HUES6 (cell line): Measurements from ENCODE around the gene GALR3.

Source experiments
- H3K27ac ChIP-seq: 2 replicates; pipeline ENCODE4 v1.7.0; 2013; ENCODE audit warnings: low read depth, mild to moderate bottlenecking, low read length, inconsistent platforms
- H3K27me3 ChIP-seq: 2 replicates; pipeline ENCODE4 v1.6.1; 2013; ENCODE audit warnings: low read length; ENCODE audit not compliant: control insufficient read depth, insufficient read depth
- H3K36me3 ChIP-seq: 2 replicates; pipeline ENCODE4 v1.6.1; 2013; ENCODE audit warnings: low read length; ENCODE audit not compliant: control insufficient read depth, insufficient read depth
- H3K4me1 ChIP-seq: 2 replicates; pipeline ENCODE4 v1.6.1; 2013; ENCODE audit warnings: low read length; ENCODE audit not compliant: control insufficient read depth, insufficient read depth
- H3K4me3 ChIP-seq: 2 replicates; pipeline ENCODE4 v1.5.1; 2013; ENCODE audit warnings: low read depth, low read length
- H3K9ac ChIP-seq: one replicate; pipeline ENCODE4 v1.6.1; 2013; ENCODE audit warnings: mild to moderate bottlenecking, low read length
- H3K9me3 ChIP-seq: 2 replicates; pipeline ENCODE4 v1.6.1; 2013; ENCODE audit warnings: low read depth, low read length; ENCODE audit not compliant: control insufficient read depth, insufficient read depth

GALR3 gene, protein sequence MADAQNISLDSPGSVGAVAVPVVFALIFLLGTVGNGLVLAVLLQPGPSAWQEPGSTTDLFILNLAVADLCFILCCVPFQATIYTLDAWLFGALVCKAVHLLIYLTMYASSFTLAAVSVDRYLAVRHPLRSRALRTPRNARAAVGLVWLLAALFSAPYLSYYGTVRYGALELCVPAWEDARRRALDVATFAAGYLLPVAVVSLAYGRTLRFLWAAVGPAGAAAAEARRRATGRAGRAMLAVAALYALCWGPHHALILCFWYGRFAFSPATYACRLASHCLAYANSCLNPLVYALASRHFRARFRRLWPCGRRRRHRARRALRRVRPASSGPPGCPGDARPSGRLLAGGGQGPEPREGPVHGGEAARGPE

DNA sequence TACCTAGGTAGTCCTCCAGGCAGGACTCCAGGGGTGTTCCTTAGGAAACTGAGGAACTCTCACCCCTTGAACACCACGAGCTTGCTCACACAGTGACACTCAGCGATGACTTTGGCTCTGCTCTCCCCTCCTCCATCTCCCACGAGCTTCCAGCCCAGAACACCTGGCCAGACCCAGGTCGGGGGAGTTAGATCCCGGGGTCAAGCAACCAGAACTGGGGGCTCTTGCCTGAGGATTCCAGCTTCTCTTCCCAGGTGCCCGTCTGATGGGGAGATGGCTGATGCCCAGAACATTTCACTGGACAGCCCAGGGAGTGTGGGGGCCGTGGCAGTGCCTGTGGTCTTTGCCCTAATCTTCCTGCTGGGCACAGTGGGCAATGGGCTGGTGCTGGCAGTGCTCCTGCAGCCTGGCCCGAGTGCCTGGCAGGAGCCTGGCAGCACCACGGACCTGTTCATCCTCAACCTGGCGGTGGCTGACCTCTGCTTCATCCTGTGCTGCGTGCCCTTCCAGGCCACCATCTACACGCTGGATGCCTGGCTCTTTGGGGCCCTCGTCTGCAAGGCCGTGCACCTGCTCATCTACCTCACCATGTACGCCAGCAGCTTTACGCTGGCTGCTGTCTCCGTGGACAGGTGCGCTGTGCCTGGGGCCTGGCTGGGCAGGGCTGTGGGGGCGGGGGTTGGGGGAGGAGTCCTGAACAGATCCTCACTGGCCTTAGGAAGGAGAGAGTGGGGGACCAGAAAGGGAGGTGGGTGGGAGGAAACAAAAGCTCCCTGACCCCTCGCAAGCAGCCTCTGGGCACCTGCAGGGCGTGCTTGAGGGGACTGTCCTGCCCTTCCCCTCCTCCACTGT is at the start of gene GALR3:
Gene GALR3, plus strand, starts transcription at position 249 of the 852 bp plus-strand sequence. Its CDS starts 25 bp downstream, at position 274.
- peaks cover 62% of the 10 kb centered on the region for H3K27me3 ChIP-seq
- H3K27ac ChIP-seq, result no peak within 1 kb of the TSS
- peak within 1 kb of the TSS; percentile 64 for H3K4me3 ChIP-seq
- H3K36me3 ChIP-seq, result no peaks in the 10 kb centered on the region
- no peak within 1 kb of the TSS for H3K9ac ChIP-seq
- H3K9me3 ChIP-seq, result no peaks in the 10 kb centered on the region
- peaks cover 27% of the 10 kb centered on the region for H3K4me1 ChIP-seq

DNA sequence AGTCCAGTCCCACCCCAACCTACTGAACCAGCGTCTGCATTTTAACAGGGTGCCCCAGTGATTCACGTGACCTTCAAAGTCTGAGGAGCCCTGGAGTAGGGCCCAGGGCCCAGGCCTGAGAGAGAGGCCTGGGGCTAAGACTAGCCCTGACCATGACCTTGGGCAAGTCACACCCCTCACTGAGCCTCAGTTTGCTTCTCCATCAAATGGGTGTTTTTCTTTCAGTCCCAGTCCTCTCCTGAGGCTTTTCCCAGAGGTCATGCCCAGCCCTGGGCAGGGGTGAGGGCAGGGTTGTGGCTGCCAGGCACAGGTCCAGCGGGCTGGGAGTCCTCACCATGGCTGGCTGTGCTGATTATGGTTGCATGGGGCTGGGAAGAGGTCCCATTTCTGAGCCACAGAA is 48.5 kb upstream of the GALR3 start:
- no peaks in the 10 kb centered on the region for H3K27me3 ChIP-seq
- no peak overlapping the region for H3K27ac ChIP-seq
- no peaks in the 10 kb centered on the region for H3K9me3 ChIP-seq
- no peak overlapping the region for H3K4me3 ChIP-seq
- no peak overlapping the region for H3K9ac ChIP-seq
- H3K36me3 ChIP-seq, result peaks cover 38% of the 10 kb centered on the region
- peaks cover 3% of the 10 kb centered on the region; the same call in 1 of the 2 replicates for H3K4me1 ChIP-seq

DNA sequence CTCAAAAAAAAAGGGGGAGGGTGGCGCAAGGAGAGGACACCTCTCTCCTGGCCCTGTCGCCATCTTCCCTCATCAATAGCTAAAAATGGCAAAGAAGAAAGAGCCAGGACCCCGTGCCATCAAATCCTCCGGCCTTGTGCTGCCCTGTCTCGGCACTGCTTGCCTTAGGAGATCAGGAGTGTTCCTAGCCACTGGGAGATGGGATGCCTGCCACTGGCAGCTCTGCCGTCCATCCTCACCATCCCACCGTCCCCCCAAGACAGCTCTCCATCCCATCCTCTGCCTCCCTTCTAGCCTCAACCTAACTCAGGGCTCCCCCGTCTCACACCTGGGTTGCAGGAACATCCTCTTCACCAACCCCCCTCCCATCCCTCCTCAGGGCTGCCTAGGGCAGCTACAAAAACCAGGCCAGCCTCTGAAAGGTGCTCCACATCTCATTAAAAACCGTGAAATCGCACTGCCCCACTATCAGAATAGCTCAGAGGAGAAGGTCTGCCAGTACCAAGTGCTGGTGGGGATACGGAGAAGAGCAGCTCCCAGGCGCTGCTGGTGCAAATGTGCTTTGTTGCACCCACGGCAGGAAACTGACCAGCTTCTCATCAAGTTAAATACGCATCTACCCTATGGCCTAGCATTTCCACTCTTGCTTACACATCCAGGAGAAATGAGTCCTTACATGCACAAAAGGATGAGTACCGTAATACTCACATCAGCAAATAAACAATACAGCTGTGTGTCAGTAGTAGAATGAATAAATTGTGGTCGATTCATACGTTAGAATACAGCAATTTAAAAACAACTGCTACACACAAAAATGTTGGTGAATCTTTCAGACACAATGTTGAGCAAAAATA is 47.2 kb upstream of the GALR3 start:
- H3K4me1 ChIP-seq, result peaks cover 3% of the 10 kb centered on the region; the same call in 1 of the 2 replicates
- no peaks in the 10 kb centered on the region for H3K27me3 ChIP-seq
- no peak overlapping the region for H3K27ac ChIP-seq
- H3K9me3 ChIP-seq, result no peaks in the 10 kb centered on the region
- H3K4me3 ChIP-seq, result no peak overlapping the region
- H3K36me3 ChIP-seq, result peaks cover 37% of the 10 kb centered on the region
- no peak overlapping the region for H3K9ac ChIP-seq

GRCh38 chr22:37776639-37777005 is 46.6 kb upstream of the GALR3 start:
- H3K4me3 ChIP-seq, result no peak overlapping the region
- H3K4me1 ChIP-seq, result peaks cover 5% of the 10 kb centered on the region; the same call in 1 of the 2 replicates
- no peak overlapping the region for H3K9ac ChIP-seq
- no peaks in the 10 kb centered on the region for H3K9me3 ChIP-seq
- H3K27me3 ChIP-seq, result no peaks in the 10 kb centered on the region
- H3K36me3 ChIP-seq, result peaks cover 30% of the 10 kb centered on the region
- H3K27ac ChIP-seq, result no peak overlapping the region

DNA sequence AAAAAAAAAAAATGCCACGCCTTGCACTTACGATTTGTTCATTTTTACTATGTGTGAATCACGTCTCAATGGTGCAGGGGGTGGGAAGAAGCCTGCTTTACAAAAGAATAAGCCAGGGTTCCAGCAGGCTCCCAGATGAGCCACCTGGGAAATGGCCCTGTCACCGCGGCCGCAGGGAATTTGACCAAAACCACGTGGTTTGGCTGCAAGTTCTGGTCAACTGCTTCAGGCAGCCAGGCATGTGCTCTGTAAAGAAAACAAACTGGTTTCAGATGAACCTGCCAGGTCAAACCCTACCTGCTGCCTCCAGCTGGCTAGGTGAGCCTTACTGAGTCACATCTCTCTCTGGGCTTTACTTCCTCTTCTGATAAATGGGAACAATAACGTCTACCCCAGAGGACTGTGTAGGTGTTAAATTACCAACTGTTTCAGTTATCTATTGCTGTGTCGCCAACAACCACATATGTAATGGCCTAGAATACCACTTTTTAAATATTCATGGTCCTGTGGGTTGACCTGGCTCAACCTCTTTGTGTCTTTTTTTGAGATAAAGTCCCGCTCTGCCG is 46.0 kb upstream of the GALR3 start:
- H3K36me3 ChIP-seq, result peaks cover 25% of the 10 kb centered on the region
- H3K27me3 ChIP-seq, result no peaks in the 10 kb centered on the region
- no peaks in the 10 kb centered on the region for H3K9me3 ChIP-seq
- H3K27ac ChIP-seq, result no peak overlapping the region
- peaks cover 7% of the 10 kb centered on the region; the same call in 1 of the 2 replicates for H3K4me1 ChIP-seq
- no peak overlapping the region for H3K4me3 ChIP-seq
- H3K9ac ChIP-seq, result no peak overlapping the region

DNA sequence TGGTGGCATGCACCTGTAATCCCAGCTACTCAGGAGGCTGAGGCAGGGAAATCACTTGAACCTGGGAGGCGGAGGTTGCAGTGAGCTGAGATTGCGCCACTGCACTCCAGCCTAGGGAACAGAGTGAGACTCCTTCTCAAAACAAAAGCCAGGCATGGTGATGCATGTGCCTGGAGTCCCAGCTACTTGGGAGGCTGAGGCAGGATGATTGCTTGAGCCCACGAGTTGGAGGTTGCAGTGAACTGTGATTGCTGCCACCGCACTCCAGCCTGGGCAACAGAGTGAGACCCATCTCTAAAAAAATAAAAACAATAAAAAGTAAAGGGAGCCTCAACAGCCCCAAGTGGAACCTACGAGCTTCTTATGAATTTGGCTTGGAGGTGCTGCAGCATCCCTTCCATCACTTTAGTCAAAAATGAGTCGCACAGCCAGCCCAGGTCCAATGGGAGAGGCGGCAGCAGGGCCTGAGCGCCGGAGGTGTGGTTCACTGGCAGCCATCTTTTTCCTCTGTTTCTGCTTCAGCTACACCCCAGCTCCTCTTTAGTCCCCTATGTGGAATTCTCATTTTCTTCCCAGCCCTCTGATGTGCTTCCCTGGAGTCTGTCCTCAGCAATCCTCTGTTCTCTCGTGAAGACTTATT is 44.7 kb upstream of the GALR3 start:
- H3K36me3 ChIP-seq, result peaks cover 12% of the 10 kb centered on the region
- H3K9ac ChIP-seq, result no peak overlapping the region
- H3K27me3 ChIP-seq, result no peaks in the 10 kb centered on the region
- no peaks in the 10 kb centered on the region for H3K9me3 ChIP-seq
- H3K4me3 ChIP-seq, result no peak overlapping the region
- no peak overlapping the region for H3K27ac ChIP-seq
- peaks cover 7% of the 10 kb centered on the region; the same call in 1 of the 2 replicates for H3K4me1 ChIP-seq

DNA sequence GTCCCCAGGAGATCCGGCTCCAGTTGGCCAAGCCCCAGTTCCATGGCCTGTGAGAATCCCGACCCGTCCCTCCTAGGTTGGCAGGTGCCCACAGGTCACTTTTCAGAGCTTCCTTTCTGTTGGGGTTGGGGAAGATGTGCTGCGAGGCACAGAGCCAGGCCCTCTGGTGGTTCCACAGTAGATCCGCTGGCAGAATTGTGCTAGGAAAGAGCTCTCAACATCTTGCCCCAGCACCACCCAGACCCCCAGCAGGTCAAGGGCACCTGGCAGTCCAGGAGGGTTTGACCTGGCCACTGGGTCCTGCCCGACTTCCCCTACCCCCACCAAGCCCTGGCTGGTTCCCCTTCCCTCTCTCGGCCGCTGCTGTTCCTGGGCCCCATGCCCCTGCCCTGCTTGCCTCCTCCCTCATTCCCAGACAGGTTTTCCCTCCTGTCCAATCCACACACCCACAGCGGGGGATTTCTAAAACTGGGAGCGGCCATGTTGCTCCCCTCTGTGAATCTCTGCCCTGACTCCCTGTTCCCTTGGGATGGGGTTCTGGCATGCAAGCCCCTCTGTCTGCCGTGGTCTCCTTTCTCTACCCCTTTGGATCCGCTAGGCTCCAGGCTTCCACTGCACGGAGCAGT is 41.6 kb upstream of the GALR3 start:
- Histone ChIP-seq H3K4me3 (no peak overlapping the region), H3K9me3 (no peaks in the 10 kb centered on the region; the same call in 1 of the 2 replicates), H3K4me1 (peaks cover 7% of the 10 kb centered on the region; the same call in 1 of the 2 replicates), H3K36me3 (no peaks in the 10 kb centered on the region), H3K9ac (no peak overlapping the region), H3K27me3 (no peaks in the 10 kb centered on the region), H3K27ac (no peak overlapping the region)

DNA sequence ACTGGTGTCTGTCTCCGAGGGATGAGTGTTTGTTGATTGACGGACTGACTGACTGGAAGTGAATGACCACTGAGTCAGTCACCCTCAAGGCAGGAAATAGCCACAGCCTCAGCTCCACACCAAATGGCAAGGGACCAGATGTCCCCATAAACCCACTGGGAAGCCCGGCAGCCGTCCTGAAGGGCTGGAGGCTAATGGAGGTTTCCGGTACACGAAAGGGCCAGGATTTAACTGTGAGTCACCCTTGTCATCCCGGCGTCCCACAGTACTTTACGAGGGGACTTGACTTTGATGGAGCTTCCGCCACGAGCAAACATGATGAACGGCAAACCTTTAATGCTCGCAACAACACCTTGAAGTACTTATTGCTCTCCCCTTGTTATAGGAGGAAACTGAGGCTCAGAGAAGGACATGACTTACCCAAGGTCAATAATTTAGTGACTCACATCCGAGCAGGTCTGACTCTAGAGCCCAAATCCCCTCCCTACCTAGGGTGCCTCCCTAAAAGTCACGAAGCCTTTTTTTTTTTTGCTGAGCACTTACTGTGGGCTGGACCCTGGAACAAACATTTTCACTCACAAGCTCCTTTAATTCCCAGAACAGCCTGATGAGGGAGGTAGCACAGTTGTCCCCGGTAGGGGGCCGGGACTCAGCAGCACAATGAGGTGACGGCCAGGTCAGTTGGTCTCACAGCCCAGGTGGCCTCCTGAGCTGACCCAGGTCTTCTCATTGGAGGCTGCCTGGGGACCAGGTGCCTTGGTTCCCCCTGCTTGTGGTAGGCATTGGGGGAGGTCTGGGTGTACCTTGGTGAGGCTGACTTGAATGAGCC is 40.6 kb upstream of the GALR3 start:
- no peak overlapping the region for H3K4me3 ChIP-seq
- H3K4me1 ChIP-seq, result peaks cover 7% of the 10 kb centered on the region; the same call in 1 of the 2 replicates
- no peak overlapping the region for H3K9ac ChIP-seq
- no peaks in the 10 kb centered on the region for H3K36me3 ChIP-seq
- no peaks in the 10 kb centered on the region; the same call in 1 of the 2 replicates for H3K9me3 ChIP-seq
- H3K27ac ChIP-seq, result no peak overlapping the region
- no peaks in the 10 kb centered on the region for H3K27me3 ChIP-seq

GRCh38 chr22:37784829-37785495 is 38.2 kb upstream of the GALR3 start:
- no peak overlapping the region for H3K4me3 ChIP-seq
- H3K4me1 ChIP-seq, result 0 out of 2 replicates have a peak, but pooled peaks cover 5% of the 10 kb centered on the region
- no peak overlapping the region for H3K9ac ChIP-seq
- no peak overlapping the region for H3K27ac ChIP-seq
- H3K9me3 ChIP-seq, result no peaks in the 10 kb centered on the region; the same call in 1 of the 2 replicates
- no peaks in the 10 kb centered on the region for H3K27me3 ChIP-seq
- no peaks in the 10 kb centered on the region for H3K36me3 ChIP-seq
